CD4-positive, CD25-positive, alpha-beta regulatory T cell (primary cell): ENCODE data around the gene TTC1. TPM values are rescaled to one million over a fixed set of nuclear protein-coding genes. Genes with fewer than 3 reads are reported as not detected.

Experiments
- ATAC-seq, 2 donors: fragments of 150-1000 bp; cut with Tn5 transposase; one replicate each; pipeline ENCODE4 v1.10.0; 2021; ENCODE audit warnings: low read depth in 2 of 2, moderate number of reproducible peaks in 2 of 2, moderate library complexity in 1 of 2
- DNase-seq, 3 donors: peaks; one replicate each; pipeline versions ENCODE4 v3.0.0 to v3.0.0-alpha.2; 2012 to 2022; ENCODE audit warnings: mixed read lengths in 1 of 3
- H3K27ac ChIP-seq: one replicate; pipeline ENCODE4 v1.7.0; 2013; ENCODE audit warnings: mild to moderate bottlenecking, low read length; ENCODE audit not compliant: insufficient read depth, poor library complexity, severe bottlenecking
- H3K27me3 ChIP-seq: one replicate; pipeline ENCODE4 v1.7.0; 2013; ENCODE audit warnings: low read length; ENCODE audit not compliant: control insufficient read depth, insufficient read depth
- H3K36me3 ChIP-seq: one replicate; pipeline ENCODE4 v1.7.0; 2013; ENCODE audit warnings: mild to moderate bottlenecking, low read length, moderate library complexity; ENCODE audit not compliant: control insufficient read depth, insufficient read depth
- H3K4me1 ChIP-seq: 2 replicates; pipeline ENCODE4 v1.7.0; 2013; ENCODE audit warnings: mild to moderate bottlenecking, low read length; ENCODE audit not compliant: insufficient read depth, control insufficient read depth, poor library complexity, severe bottlenecking
- H3K4me3 ChIP-seq: one replicate; pipeline ENCODE4 v1.7.0; 2013; ENCODE audit warnings: low read depth, mild to moderate bottlenecking, low read length, moderate library complexity
- H3K9me3 ChIP-seq, 2 experiments: 1 replicate in 1 of 2; 2 replicates in 1 of 2; pipeline ENCODE4 v1.7.0; 2013; ENCODE audit warnings: low read length in 2 of 2, mild to moderate bottlenecking in 1 of 2, moderate library complexity in 1 of 2; ENCODE audit not compliant: control insufficient read depth in 2 of 2
- H3K27ac Mint-ChIP-seq, 3 donors: one replicate each; pipeline ENCODE4 v1.8.0; 2020 to 2022; ENCODE audit warnings: mild to moderate bottlenecking in 3 of 3, mixed read lengths in 3 of 3, moderate library complexity in 2 of 3
- H3K27me3 Mint-ChIP-seq: one replicate; pipeline ENCODE4 v1.8.0; 2022; ENCODE audit warnings: mild to moderate bottlenecking, mixed read lengths
- H3K36me3 Mint-ChIP-seq: one replicate; pipeline ENCODE4 v1.8.0; 2020; ENCODE audit warnings: mixed read lengths
- H3K4me1 Mint-ChIP-seq, 4 donors: one replicate each; pipeline ENCODE4 v1.8.0; 2020 to 2022; ENCODE audit warnings: mixed read lengths in 4 of 4, mild to moderate bottlenecking in 1 of 4
- H3K4me3 Mint-ChIP-seq, 4 donors: one replicate each; pipeline ENCODE4 v1.8.0; 2020 to 2022; ENCODE audit warnings: mild to moderate bottlenecking in 4 of 4, mixed read lengths in 4 of 4, moderate library complexity in 3 of 4
- H3K9me3 Mint-ChIP-seq, 7 donors: one replicate each; pipeline ENCODE4 v1.8.0; 2020 to 2022; ENCODE audit warnings: mixed read lengths in 7 of 7, mild to moderate bottlenecking in 3 of 7, moderate library complexity in 2 of 7
- polyA plus RNA-seq, 4 donors: library from polyadenylated mRNA; unstranded; fragments of 300-500 nt; fragmentation: Illumina TruSeq; gene quantifications; one replicate each; pipeline ENCODE4 v1.2.3, GENCODE V29; 2021
- total RNA-seq: library from RNA; stranded (reverse); gene quantifications from one replicate; pipeline ENCODE4 v1.2.3, GENCODE V29; 2022

Gene TTC1
- total and polyA plus RNA-seq, 5 donors from 2014 or later = 33.6 to 118 (median 105) TPM

- H3K27me3 ChIP-seq = peaks cover 38% of the 10 kb centered on the region
- Mint-ChIP-seq H3K9me3 (peaks cover 0 to 2% (median 0%) of the 10 kb centered on the region in 7 donors), H3K4me1 (peaks cover 2 to 14% (median 5%) of the 10 kb centered on the region in 4 donors), H3K27ac (no peak overlapping the region), H3K36me3 (no peaks in the 10 kb centered on the region), H3K4me3 (peak overlapping the region in 1 of 4 donors; percentile 2), H3K27me3 (peaks cover 67% of the 10 kb centered on the region)
- DNase-seq = no peak
- H3K4me3 ChIP-seq = no peak overlapping the region
- no peak overlapping the region for H3K27ac ChIP-seq
- H3K4me1 ChIP-seq = no peaks in the 10 kb centered on the region
- no peaks in the 10 kb centered on the region for H3K9me3 ChIP-seq
- no peak for ATAC-seq
- H3K36me3 ChIP-seq = no peaks in the 10 kb centered on the region
Observed at GRCh38 chr5:159971038-159971437, 37.9 kb upstream of the TTC1 start.

DNA sequence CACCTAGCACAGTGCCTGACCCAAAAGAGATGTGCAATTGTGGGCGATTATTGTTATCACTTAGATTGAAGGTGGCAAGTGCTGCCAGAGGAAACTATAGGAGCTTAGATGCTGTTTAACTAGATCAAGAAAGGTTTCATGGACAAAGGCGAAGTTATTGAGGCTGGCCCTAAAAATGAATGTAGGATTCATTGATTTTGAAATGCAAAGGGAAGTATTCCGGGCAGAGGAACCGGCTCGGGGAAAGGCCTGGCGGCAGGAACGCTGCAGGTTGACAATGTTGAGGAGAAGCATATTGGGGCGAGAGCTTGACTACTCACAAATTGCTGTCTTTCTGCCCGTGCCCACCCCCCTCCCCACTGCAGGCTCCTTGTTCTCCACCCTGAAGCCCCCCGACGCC is 37.4 kb upstream of the TTC1 start:
- no peak for DNase-seq
- Mint-ChIP-seq H3K27me3 (peaks cover 64% of the 10 kb centered on the region), H3K4me1 (peaks cover 2 to 14% (median 5%) of the 10 kb centered on the region in 4 donors), H3K27ac (peak overlapping the region in 1 of 3 donors; percentile 10), H3K4me3 (peak overlapping the region in 3 of 4 donors; percentile 12 to 23 (median 22)), H3K9me3 (peaks cover 0 to 2% (median 0%) of the 10 kb centered on the region in 7 donors), H3K36me3 (no peaks in the 10 kb centered on the region)
- Histone ChIP-seq H3K36me3 (no peaks in the 10 kb centered on the region), H3K9me3 (no peaks in the 10 kb centered on the region), H3K27ac (no peak overlapping the region), H3K4me1 (no peaks in the 10 kb centered on the region), H3K27me3 (peaks cover 34% of the 10 kb centered on the region), H3K4me3 (no peak overlapping the region)
- no peak for ATAC-seq

GRCh38 chr5:159971931-159972461 is 36.9 kb upstream of the TTC1 start:
- no peaks in the 10 kb centered on the region for H3K9me3 ChIP-seq
- H3K36me3 ChIP-seq = no peaks in the 10 kb centered on the region
- H3K27me3 ChIP-seq = peaks cover 32% of the 10 kb centered on the region
- no peak overlapping the region for H3K27ac Mint-ChIP-seq
- H3K27me3 Mint-ChIP-seq = peaks cover 65% of the 10 kb centered on the region
- no peak overlapping the region for H3K4me3 ChIP-seq
- no peak overlapping the region for H3K27ac ChIP-seq
- H3K36me3 Mint-ChIP-seq = no peaks in the 10 kb centered on the region
- H3K4me1 Mint-ChIP-seq = peaks cover 2 to 14% (median 5%) of the 10 kb centered on the region in 4 donors
- DNase-seq (no peak), ATAC-seq (no peak)
- H3K4me1 ChIP-seq = no peaks in the 10 kb centered on the region
- H3K9me3 Mint-ChIP-seq = peaks cover 0 to 2% (median 0%) of the 10 kb centered on the region in 7 donors
- no peak overlapping the region for H3K4me3 Mint-ChIP-seq

DNA sequence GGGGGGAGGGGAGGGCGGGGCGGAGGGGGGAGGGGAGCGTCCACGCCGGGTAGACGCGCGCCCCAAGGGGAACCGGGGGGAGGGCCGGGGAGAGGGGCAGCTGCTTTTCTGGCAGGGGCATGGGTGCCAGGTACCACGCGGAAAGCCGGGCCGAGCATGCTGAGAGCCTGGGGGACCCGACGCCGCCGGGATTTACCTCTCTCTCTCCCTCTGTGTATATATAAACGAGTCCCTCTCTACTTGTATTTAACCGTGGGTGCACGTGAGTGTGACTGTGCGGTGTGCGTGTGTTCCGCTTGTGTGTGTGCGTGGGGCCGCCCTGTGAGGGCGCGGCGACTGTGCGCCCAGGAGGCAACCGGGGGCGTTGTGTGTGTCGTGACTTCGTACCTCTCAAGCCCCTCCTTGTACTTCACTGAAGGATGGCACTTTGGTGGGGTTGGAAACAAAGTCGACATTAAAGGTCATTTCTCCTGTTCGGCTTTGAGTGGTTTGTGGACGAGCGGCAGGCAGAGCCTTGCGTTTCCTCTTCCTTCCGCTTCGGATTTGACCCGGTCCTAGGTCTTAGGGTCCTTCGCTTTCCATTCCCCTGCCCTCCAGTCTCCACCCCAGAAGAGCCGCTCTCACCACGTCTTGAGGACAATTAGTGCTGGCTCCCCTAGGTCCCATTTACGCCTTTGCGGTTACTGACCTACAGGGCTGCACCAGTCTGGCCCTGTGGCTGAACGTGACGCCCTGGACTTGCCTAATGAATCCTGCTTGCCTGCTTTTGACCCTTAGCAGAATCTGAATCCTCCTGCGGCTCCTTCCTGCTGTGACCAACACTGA is 36.2 kb upstream of the TTC1 start:
- no peaks in the 10 kb centered on the region for H3K9me3 ChIP-seq
- no peaks in the 10 kb centered on the region for H3K4me1 ChIP-seq
- H3K36me3 Mint-ChIP-seq = no peaks in the 10 kb centered on the region
- H3K4me1 Mint-ChIP-seq = peaks cover 2 to 14% (median 5%) of the 10 kb centered on the region in 4 donors
- no peak overlapping the region for H3K4me3 ChIP-seq
- H3K27me3 Mint-ChIP-seq = peaks cover 60% of the 10 kb centered on the region
- H3K4me3 Mint-ChIP-seq = peak overlapping the region in 2 of 4 donors; percentile 41 to 66
- DNase-seq (no peak), ATAC-seq (no peak)
- peaks cover 0 to 2% (median 0%) of the 10 kb centered on the region in 7 donors for H3K9me3 Mint-ChIP-seq
- H3K27ac ChIP-seq = no peak overlapping the region
- no peaks in the 10 kb centered on the region for H3K36me3 ChIP-seq
- H3K27ac Mint-ChIP-seq = no peak overlapping the region
- peaks cover 30% of the 10 kb centered on the region for H3K27me3 ChIP-seq

DNA sequence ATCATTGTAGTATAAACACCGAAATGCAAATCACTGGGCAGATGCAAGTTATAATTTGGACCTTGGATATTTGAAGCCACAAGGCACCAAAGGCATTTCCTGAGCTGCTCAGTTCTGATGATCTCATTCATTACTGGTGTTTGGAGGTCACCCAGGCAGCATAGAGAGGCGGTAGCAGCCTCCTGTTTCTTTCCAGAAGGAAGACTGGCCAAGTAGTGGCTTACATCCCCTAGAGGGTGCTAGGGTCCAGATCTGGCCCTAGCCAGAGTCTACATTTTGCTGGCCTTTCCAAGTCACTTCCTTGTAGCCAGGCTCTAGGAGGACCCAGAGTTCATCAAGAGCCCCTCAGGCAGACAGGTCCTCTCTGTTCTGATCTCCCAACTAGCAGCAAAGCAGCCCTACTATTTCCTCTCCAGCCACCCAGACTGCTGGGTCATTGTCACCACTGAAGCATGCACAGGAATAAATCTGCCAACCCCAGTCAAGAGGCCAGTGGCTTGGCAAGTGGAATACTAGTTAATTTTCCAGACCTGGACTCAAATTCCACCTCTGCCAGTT is 33.4 kb upstream of the TTC1 start:
- peaks cover 58% of the 10 kb centered on the region for H3K27me3 Mint-ChIP-seq
- no peaks in the 10 kb centered on the region for H3K4me1 ChIP-seq
- H3K36me3 Mint-ChIP-seq = no peaks in the 10 kb centered on the region
- DNase-seq (no peak), ATAC-seq (no peak)
- no peaks in the 10 kb centered on the region for H3K9me3 ChIP-seq
- H3K27ac Mint-ChIP-seq = no peak overlapping the region
- peaks cover 19% of the 10 kb centered on the region for H3K27me3 ChIP-seq
- H3K36me3 ChIP-seq = no peaks in the 10 kb centered on the region
- peaks cover 2 to 14% (median 5%) of the 10 kb centered on the region in 4 donors for H3K4me1 Mint-ChIP-seq
- no peaks in the 10 kb centered on the region for H3K9me3 Mint-ChIP-seq
- H3K4me3 ChIP-seq = no peak overlapping the region
- H3K27ac ChIP-seq = no peak overlapping the region
- no peak overlapping the region for H3K4me3 Mint-ChIP-seq

- no peaks in the 10 kb centered on the region for H3K36me3 ChIP-seq
- H3K4me3 ChIP-seq = no peak overlapping the region
- H3K9me3 ChIP-seq = no peaks in the 10 kb centered on the region
- Mint-ChIP-seq H3K9me3 (no peaks in the 10 kb centered on the region), H3K27ac (no peak overlapping the region), H3K27me3 (peaks cover 48% of the 10 kb centered on the region), H3K4me3 (no peak overlapping the region), H3K36me3 (no peaks in the 10 kb centered on the region), H3K4me1 (peaks cover 0 to 7% (median 0%) of the 10 kb centered on the region in 4 donors)
- peaks cover 13% of the 10 kb centered on the region for H3K27me3 ChIP-seq
- no peak overlapping the region for H3K27ac ChIP-seq
- DNase-seq (no peak), ATAC-seq (no peak)
- H3K4me1 ChIP-seq = no peaks in the 10 kb centered on the region
Observed at GRCh38 chr5:159976921-159977320, 32.0 kb upstream of the TTC1 start.

DNA sequence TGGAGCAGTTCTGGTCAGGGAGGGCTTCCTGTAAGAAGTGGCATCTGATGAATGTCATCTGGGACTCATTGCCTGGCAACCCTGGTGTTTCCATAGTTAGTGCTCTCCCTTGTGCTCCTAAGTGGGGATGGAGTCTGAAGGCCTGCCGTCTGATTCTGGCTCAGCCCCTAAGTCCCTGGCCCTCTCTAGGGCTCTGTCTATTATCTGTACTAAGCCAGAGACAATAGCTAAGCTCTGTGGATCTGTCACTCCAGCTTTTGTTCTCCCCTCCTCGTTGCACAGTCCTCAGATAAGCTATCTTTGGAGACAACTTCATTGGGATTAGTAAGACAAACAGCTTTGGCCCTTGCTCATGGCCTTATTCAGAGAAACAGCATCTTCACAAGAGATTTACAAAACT is 30.6 kb upstream of the TTC1 start:
- Mint-ChIP-seq H3K4me3 (no peak overlapping the region), H3K36me3 (no peaks in the 10 kb centered on the region), H3K27ac (no peak overlapping the region), H3K4me1 (no peaks in the 10 kb centered on the region), H3K9me3 (no peaks in the 10 kb centered on the region), H3K27me3 (peaks cover 40% of the 10 kb centered on the region)
- no peaks in the 10 kb centered on the region for H3K36me3 ChIP-seq
- H3K9me3 ChIP-seq = no peaks in the 10 kb centered on the region
- no peaks in the 10 kb centered on the region for H3K4me1 ChIP-seq
- peaks cover 10% of the 10 kb centered on the region for H3K27me3 ChIP-seq
- DNase-seq (no peak), ATAC-seq (no peak)
- H3K27ac ChIP-seq = no peak overlapping the region
- no peak overlapping the region for H3K4me3 ChIP-seq
